K562 (cell line): ENCODE data around the gene HDAC2. TPM values are rescaled to one million over a fixed set of nuclear protein-coding genes. Genes with fewer than 3 reads are reported as not detected.
A peak's percentile ranks its signal among the peaks of the same experiment; 100 is the strongest.

ENCODE experiments used
- ATAC-seq: fragments of 200-7000 bp; cut with Tn5 transposase; 3 replicates; pipeline ENCODE4 v1.9.1; 2020; ENCODE audit warnings: moderate library complexity
- BruUV-seq: library from RNA; stranded (reverse); fragments of 400-500 nt; replicated peaks from 2 replicates; lab custom pipeline; 2021; lab: Mats Ljungman, UMichigan
- CTCF ChIA-PET: fragments of 300-600 bp; formaldehyde crosslinking; extraction: SDS; loops from one replicate; lab custom pipeline; 2021; ENCODE audit warnings: low intra/inter-chr PET ratio; lab: Yijun Ruan, JAX
- POLR2A ChIA-PET: fragments of 300-600, 350-650 bp; sonication (Branson Sonifier 250); formaldehyde crosslinking; extraction: SDS; loops from one replicate; lab custom pipeline; 2021; ENCODE audit warnings: antibody characterized with exemption, inconsistent platforms; lab: Yijun Ruan, JAX
- DNase-seq, 4 experiments: peaks; one replicate each; pipeline versions ENCODE4 v3.0.0 to v3.0.0-alpha.2; 2011 to 2018; ENCODE audit warnings: low spot score in 3 of 4, mixed read lengths in 3 of 4; ENCODE audit errors: extremely low read depth in 1 of 4
- FAIRE-seq: peaks from 2 replicates; lab custom pipeline; 2011; peaks lifted over from hg19 to GRCh38; lab: Jason Lieb, UNC
- H2AFZ ChIP-seq: 2 replicates; pipeline ENCODE4 v1.6.0; 2011; ENCODE audit warnings: low read depth, low read length, control low read depth, inconsistent platforms
- H3K27ac ChIP-seq: fragments of 200-600 bp; 3 replicates; pipeline ENCODE4 v1.8.0; 2011; ENCODE audit warnings: low read depth, mild to moderate bottlenecking, control low read depth, inconsistent platforms, low read length, moderate library complexity, mixed read lengths; ENCODE audit errors: extremely low read depth
- H3K27me3 ChIP-seq, 2 experiments: fragments of 300-600 bp in 1 of 2; 2 replicates in 1 of 2; 3 replicates in 1 of 2; pipeline versions ENCODE4 v1.6.0 to v1.8.0; 2011; ENCODE audit warnings: inconsistent platforms in 2 of 2, low read length in 2 of 2, mild to moderate bottlenecking in 1 of 2, mixed read lengths in 1 of 2, moderate library complexity in 1 of 2; ENCODE audit not compliant: control insufficient read depth in 2 of 2, insufficient read depth in 2 of 2
- H3K36me3 ChIP-seq: fragments of 300-600 bp; 3 replicates; pipeline ENCODE4 v1.8.0; 2011; ENCODE audit warnings: mild to moderate bottlenecking, low read length, inconsistent platforms; ENCODE audit not compliant: control insufficient read depth, insufficient read depth
- H3K4me1 ChIP-seq, 2 experiments: fragments of 200-600 bp in 1 of 2; replicated peaks in 1 of 2; 2 replicates in 1 of 2; 3 replicates in 1 of 2; pipeline versions ENCODE4 v1.5.1 to v1.8.0; 2011; ENCODE audit warnings: inconsistent platforms in 2 of 2, low read length in 2 of 2, mild to moderate bottlenecking in 1 of 2, mixed read lengths in 1 of 2, moderate library complexity in 1 of 2; ENCODE audit not compliant: control insufficient read depth in 2 of 2, insufficient read depth in 2 of 2
- H3K4me2 ChIP-seq: 2 replicates; pipeline ENCODE4 v1.6.1; 2011; ENCODE audit warnings: low read length, control low read depth, inconsistent platforms, mixed read lengths; ENCODE audit not compliant: insufficient read depth
- H3K4me3 ChIP-seq: fragments of 200-600 bp; sonication (generic), shearing (Covaris generic); 2 replicates; pipeline ENCODE4 v1.5.1; 2016; ENCODE audit warnings: control low read depth, inconsistent platforms
- H3K79me2 ChIP-seq: fragments of 200-600 bp; 3 replicates; pipeline ENCODE4 v1.8.0; 2011; ENCODE audit warnings: low read length, inconsistent platforms; ENCODE audit not compliant: control insufficient read depth, insufficient read depth
- H3K9ac ChIP-seq, 2 experiments: 2 replicates each; pipeline versions ENCODE4 v1.6.0 to v1.6.1; 2011; ENCODE audit warnings: low read depth in 2 of 2, low read length in 2 of 2, control low read depth in 1 of 2, inconsistent platforms in 1 of 2, mild to moderate bottlenecking in 1 of 2, mixed read lengths in 1 of 2; ENCODE audit not compliant: insufficient read depth in 1 of 2
- H3K9me1 ChIP-seq: one replicate; pipeline ENCODE4 v1.6.0; 2011; ENCODE audit warnings: inconsistent platforms, mild to moderate bottlenecking, low read length, moderate library complexity; ENCODE audit not compliant: control insufficient read depth, insufficient read depth
- H3K9me3 ChIP-seq: replicated peaks from 2 replicates; pipeline ENCODE4 v1.5.1; 2011; ENCODE audit warnings: low read depth, low read length, inconsistent platforms; ENCODE audit not compliant: control insufficient read depth, insufficient read depth
- H4K20me1 ChIP-seq: replicated peaks from 2 replicates; pipeline ENCODE4 v1.6.1; 2011; ENCODE audit warnings: low read length, inconsistent platforms, mixed read lengths; ENCODE audit not compliant: control insufficient read depth, insufficient read depth
- KHSRP ChIP-seq: fragments of 450-650 bp; IDR thresholded peaks from 2 replicates; pipeline ENCODE4 v1.6.1; 2017
- NUFIP1 ChIP-seq: fragments of 450-650 bp; IDR thresholded peaks from 2 replicates; pipeline ENCODE4 v1.6.1; 2018; ENCODE audit not compliant: partially characterized antibody
- TARDBP ChIP-seq: fragments of 450-650 bp; IDR thresholded peaks from 2 replicates; pipeline ENCODE4 v1.6.1; 2016
- YY1 ChIP-seq, 3 experiments: IDR thresholded peaks; 2 replicates each; pipeline ENCODE4 v1.6.1; 2011; ENCODE audit warnings: low read length in 2 of 3, mild to moderate bottlenecking in 2 of 3, moderate library complexity in 2 of 3, borderline replicate concordance in 1 of 3, control low read depth in 1 of 3, low read depth in 1 of 3; ENCODE audit not compliant: insufficient read depth in 3 of 3, insufficient replicate concordance in 2 of 3, control insufficient read depth in 1 of 3, insufficient read length in 1 of 3; ENCODE audit errors: extremely low read depth in 1 of 3
- ZNF274 ChIP-seq: IDR thresholded peaks from 2 replicates; pipeline ENCODE4 v1.6.1; 2011; ENCODE audit warnings: low read depth, mild to moderate bottlenecking, low read length, moderate library complexity, borderline replicate concordance
- ZNF444 ChIP-seq: fragments of 250-450 bp; sonication (Bioruptor Pico); IDR thresholded peaks from 2 replicates; pipeline ENCODE4 v1.4.0; 2020; ENCODE audit warnings: mild to moderate bottlenecking, moderate library complexity
- ZNF668 ChIP-seq: fragments of 250-450 bp; sonication (Bioruptor Pico); IDR thresholded peaks from 2 replicates; pipeline ENCODE4 v1.8.0; 2022; ENCODE audit warnings: mild to moderate bottlenecking, inconsistent platforms
- ZNF764 ChIP-seq: fragments of 250-450 bp; sonication (Bioruptor Pico); IDR thresholded peaks from 2 replicates; pipeline ENCODE4 v1.4.0; 2020; ENCODE audit warnings: low read depth, mild to moderate bottlenecking, moderate library complexity
- in situ Hi-C: fragments of 300-500 bp; cut with MboI; formaldehyde crosslinking; loops from 4 replicates; pipeline ENCODE4 v1.15.0; 2018; ENCODE audit warnings: inconsistent platforms, mixed read lengths
- intact Hi-C: fragments of 100-400 bp; cut with micrococcal nuclease; formaldehyde crosslinking; loops from 2 replicates; pipeline ENCODE4 v1.14.2; 2022
- polyA plus RNA-seq, 8 experiments: library from polyadenylated mRNA; depleted of rRNA in 4 of 8; stranded (reverse) in 5 of 8; unstranded in 3 of 8; fragments of >200 nt; fragmentation: Nextera tagmentation in 2 of 8; fragmentation: Illumina TruSeq in 1 of 8; extraction: Ambion mirVana in 2 of 8; extraction: Trizol in 1 of 8; gene quantifications; 2 replicates each; pipeline versions ENCODE4 v1.2.1 to v1.2.3, GENCODE V29; 2011 to 2014; ENCODE audit warnings: inconsistent platforms in 1 of 8, missing spikeins in 1 of 8
- total RNA-seq, 7 experiments: library from RNA; depleted of rRNA in 6 of 7; stranded (reverse); fragments of >200 nt in 6 of 7; fragmentation: Illumina TruSeq in 2 of 7; extraction: Trizol in 2 of 7; gene quantifications; 2 replicates each; pipeline versions ENCODE4 v1.2.1 to v1.2.3, GENCODE V29; 2011 to 2021; ENCODE audit warnings: low replicate concordance in 1 of 7
- TF ChIP-seq, protein P1 (sequence below), 3 experiments: IDR thresholded peaks in 2 of 3; conservative IDR thresholded peaks in 1 of 3; 2 replicates each; pipeline ENCODE4 v1.5.1; 2011 to 2012; ENCODE audit warnings: low read length in 3 of 3, mild to moderate bottlenecking in 3 of 3, control low read depth in 2 of 3, improper control_type of control experiment in 1 of 3, inconsistent platforms in 1 of 3, low read depth in 1 of 3, mixed read lengths in 1 of 3, moderate library complexity in 1 of 3; ENCODE audit not compliant: insufficient read depth in 2 of 3
- TF ChIP-seq, protein P2 (sequence below), 2 experiments: fragments of 250-450 bp in 1 of 2; fragments of 450-650 bp in 1 of 2; sonication (Bioruptor Pico) in 1 of 2; IDR thresholded peaks; 2 replicates each; pipeline versions ENCODE4 v1.6.1 to v1.8.0; 2016 to 2021; ENCODE audit warnings: mild to moderate bottlenecking in 2 of 2, moderate library complexity in 2 of 2, missing compliant biosample characterization in 1 of 2, missing genetic modification characterization in 1 of 2
- TF ChIP-seq, protein P3 (sequence below): fragments of 450-650 bp; IDR thresholded peaks from 2 replicates; pipeline ENCODE4 v1.6.1; 2016
- TF ChIP-seq, protein P4 (sequence below): fragments of 450-650 bp; IDR thresholded peaks from 2 replicates; pipeline ENCODE4 v1.6.1; 2018; ENCODE audit warnings: mild to moderate bottlenecking, low read depth; ENCODE audit not compliant: partially characterized antibody

Gene HDAC2
- total and polyA plus RNA-seq, 9 of the 15 experiments (the other 6 are each of a cell fraction or from before 2014, with no cell fraction given), result 67.0 to 277 (median 151) TPM

DNA sequence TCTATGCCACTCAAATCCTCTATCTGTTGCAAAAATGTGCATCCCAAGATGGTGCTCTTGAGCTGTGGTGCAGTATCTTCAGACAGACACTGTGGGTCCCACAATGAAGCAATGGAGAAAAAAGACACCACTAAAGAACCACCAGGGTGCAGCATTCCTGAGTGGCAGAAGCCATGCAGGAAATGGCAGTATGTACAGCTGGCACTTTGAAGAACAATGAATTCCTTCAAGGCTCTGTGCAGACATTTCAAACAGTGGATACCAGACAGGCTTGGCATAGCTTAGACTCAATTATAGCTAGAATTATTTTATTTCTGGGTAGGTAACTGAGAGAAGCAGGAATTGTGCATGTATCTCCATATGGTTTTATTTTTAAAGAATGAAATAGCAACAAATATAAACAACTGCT, 24.0 kb upstream of the HDAC2 start (continued):
- TF ChIP-seq YY1 (IDR thresholded peaks at IDR 0.05; ENCODE audit: borderline replicate concordance in 1 of 3, control insufficient read depth in 1 of 3, extremely low read depth in 1 of 3, insufficient read depth in 3 of 3, insufficient read length in 1 of 3, insufficient replicate concordance in 2 of 3, low read depth in 1 of 3, low read length in 2 of 3), result peak in 1 of 3 experiments; percentile 36
- TF ChIP-seq ZNF764 (CRISPR knock-in tag), result 0 out of 2 replicates have a peak, but pooled peaks have one; percentile 61
- TF ChIP-seq, protein P1, sequence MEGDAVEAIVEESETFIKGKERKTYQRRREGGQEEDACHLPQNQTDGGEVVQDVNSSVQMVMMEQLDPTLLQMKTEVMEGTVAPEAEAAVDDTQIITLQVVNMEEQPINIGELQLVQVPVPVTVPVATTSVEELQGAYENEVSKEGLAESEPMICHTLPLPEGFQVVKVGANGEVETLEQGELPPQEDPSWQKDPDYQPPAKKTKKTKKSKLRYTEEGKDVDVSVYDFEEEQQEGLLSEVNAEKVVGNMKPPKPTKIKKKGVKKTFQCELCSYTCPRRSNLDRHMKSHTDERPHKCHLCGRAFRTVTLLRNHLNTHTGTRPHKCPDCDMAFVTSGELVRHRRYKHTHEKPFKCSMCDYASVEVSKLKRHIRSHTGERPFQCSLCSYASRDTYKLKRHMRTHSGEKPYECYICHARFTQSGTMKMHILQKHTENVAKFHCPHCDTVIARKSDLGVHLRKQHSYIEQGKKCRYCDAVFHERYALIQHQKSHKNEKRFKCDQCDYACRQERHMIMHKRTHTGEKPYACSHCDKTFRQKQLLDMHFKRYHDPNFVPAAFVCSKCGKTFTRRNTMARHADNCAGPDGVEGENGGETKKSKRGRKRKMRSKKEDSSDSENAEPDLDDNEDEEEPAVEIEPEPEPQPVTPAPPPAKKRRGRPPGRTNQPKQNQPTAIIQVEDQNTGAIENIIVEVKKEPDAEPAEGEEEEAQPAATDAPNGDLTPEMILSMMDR (IDR thresholded peaks at IDR 0.05 in 2 of 3, conservative IDR thresholded peaks at IDR 0.05 in 1 of 3; ENCODE audit: insufficient read depth in 2 of 3, low read depth in 1 of 3, low read length in 3 of 3), result peak; percentile 67 to 94 (median 82)
- no peak for TF ChIP-seq ZNF668 (CRISPR knock-in tag)

DNA sequence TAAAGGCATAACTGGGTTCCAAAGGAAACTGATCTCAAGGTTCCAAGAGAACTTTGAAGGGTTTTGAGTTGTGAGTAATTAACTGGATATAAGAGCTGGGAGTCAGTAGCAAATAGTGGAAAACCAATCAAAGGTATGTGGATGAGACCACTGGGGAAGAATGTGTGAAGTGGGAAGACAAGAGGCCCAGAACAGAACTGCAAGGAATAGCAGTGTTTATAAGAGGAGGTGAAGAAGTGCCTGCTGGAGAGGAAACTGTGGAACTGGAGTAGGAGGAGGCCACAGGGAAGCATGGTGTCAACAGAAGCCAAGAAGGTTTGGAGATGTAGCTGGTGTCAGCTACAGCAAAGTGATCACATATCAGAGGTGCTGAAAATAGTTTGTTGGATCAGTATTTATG, 18.7 kb upstream of the HDAC2 start:
- no peak overlapping the region for H3K4me2 ChIP-seq
- H3K9me3 ChIP-seq, result no peaks in the 10 kb centered on the region
- in situ Hi-C loops (no loop called here), intact Hi-C loops (loop anchor here (10.0 kb wide), 3 partner anchors 105 to 1905 kb away; no protein-coding TSS in a partner anchor)
- H3K9ac ChIP-seq, result no peak overlapping the region
- H3K79me2 ChIP-seq, result no peaks in the 10 kb centered on the region
- H2AFZ ChIP-seq, result no peak overlapping the region
- H3K27ac ChIP-seq, result no peak overlapping the region
- H4K20me1 ChIP-seq, result no peaks in the 10 kb centered on the region
- no peaks in the 10 kb centered on the region for H3K4me1 ChIP-seq
- no TSS peak for BruUV-seq
- ATAC-seq (no peak), DNase-seq (no peak), FAIRE-seq (no peak)
- ChIA-PET CTCF (no interaction called here), POLR2A (no interaction called here)
- no peaks in the 10 kb centered on the region for H3K9me1 ChIP-seq
- no peaks in the 10 kb centered on the region; a peak in 1 of 5 replicates for H3K27me3 ChIP-seq
- H3K36me3 ChIP-seq, result no peaks in the 10 kb centered on the region
- H3K4me3 ChIP-seq, result no peak overlapping the region
- TF ChIP-seq, protein P2, sequence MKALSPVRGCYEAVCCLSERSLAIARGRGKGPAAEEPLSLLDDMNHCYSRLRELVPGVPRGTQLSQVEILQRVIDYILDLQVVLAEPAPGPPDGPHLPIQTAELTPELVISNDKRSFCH (CRISPR knock-in tag; IDR thresholded peaks at IDR 0.05), result no peak
- TF ChIP-seq, protein P2 (tag; IDR thresholded peaks at IDR 0.05), result no peak
- no peak for TF ChIP-seq ZNF444
- TF ChIP-seq, protein P3, sequence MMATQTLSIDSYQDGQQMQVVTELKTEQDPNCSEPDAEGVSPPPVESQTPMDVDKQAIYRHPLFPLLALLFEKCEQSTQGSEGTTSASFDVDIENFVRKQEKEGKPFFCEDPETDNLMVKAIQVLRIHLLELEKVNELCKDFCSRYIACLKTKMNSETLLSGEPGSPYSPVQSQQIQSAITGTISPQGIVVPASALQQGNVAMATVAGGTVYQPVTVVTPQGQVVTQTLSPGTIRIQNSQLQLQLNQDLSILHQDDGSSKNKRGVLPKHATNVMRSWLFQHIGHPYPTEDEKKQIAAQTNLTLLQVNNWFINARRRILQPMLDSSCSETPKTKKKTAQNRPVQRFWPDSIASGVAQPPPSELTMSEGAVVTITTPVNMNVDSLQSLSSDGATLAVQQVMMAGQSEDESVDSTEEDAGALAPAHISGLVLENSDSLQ, result no peak
- TF ChIP-seq TARDBP, result no peak
- no peak for TF ChIP-seq ZNF274
- TF ChIP-seq, protein P4, sequence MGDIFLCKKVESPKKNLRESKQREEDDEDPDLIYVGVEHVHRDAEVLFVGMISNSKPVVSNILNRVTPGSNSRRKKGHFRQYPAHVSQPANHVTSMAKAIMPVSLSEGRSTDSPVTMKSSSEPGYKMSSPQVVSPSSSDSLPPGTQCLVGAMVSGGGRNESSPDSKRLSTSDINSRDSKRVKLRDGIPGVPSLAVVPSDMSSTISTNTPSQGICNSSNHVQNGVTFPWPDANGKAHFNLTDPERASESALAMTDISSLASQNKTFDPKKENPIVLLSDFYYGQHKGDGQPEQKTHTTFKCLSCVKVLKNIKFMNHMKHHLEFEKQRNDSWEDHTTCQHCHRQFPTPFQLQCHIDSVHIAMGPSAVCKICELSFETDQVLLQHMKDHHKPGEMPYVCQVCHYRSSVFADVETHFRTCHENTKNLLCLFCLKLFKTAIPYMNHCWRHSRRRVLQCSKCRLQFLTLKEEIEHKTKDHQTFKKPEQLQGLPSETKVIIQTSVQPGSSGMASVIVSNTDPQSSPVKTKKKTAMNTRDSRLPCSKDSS, result no peak
- TF ChIP-seq, protein P1 (IDR thresholded peaks at IDR 0.05 in 2 of 3, conservative IDR thresholded peaks at IDR 0.05 in 1 of 3; ENCODE audit: insufficient read depth in 2 of 3, low read depth in 1 of 3, low read length in 3 of 3), result no peak
- no peak for TF ChIP-seq NUFIP1
- no peak for TF ChIP-seq KHSRP
